AG09309 (cell line): ENCODE measurements around the gene KIT.

Experiments
- DNase-seq: peaks from one replicate; pipeline ENCODE4 v3.0.0-alpha.2; 2010; ENCODE audit warnings: low read depth
- H3K4me3 ChIP-seq: 2 replicates; pipeline ENCODE4 v1.5.1; 2011; ENCODE audit warnings: mild to moderate bottlenecking, low read depth, low read length, moderate library complexity; ENCODE audit not compliant: control insufficient read depth
- CTCF ChIP-seq: IDR thresholded peaks from 2 replicates; pipeline ENCODE4 v1.5.1; 2011; ENCODE audit warnings: mild to moderate bottlenecking, low read depth, low read length, inconsistent platforms; ENCODE audit not compliant: insufficient read depth, control insufficient read depth; ENCODE audit errors: missing control alignments

Gene KIT

DNA sequence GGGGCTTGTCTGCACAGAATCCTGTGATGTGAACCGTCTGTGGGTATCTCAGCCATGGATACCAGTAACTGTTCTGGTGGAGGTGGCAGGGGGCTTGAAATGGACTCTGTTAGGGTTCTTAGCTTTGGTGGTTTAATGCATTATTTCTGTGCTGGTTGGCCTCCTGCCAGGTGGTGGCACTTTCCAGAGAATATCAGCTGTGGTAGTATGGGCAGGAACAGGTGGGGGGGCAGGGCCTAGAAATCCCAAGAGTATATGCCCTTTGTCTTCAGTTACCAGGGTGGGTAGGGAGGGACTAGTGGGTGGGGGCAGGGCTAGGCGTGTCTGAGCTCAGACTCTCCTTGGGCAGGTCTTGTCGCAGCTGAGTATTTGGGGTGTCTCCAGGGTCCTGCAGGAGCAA is 106.7 kb downstream of the KIT start:
- H3K4me3 ChIP-seq: no peak overlapping the region
- DNase-seq: no peak
- no peak for TF ChIP-seq CTCF

GRCh38 chr4:54767376-54767775 is 109.6 kb downstream of the KIT start:
- DNase-seq: no peak
- TF ChIP-seq CTCF: no peak
- H3K4me3 ChIP-seq: no peak overlapping the region

- no peak for TF ChIP-seq CTCF
- H3K4me3 ChIP-seq: no peak overlapping the region
- no peak for DNase-seq
These were observed 115.3 kb downstream of the KIT start for GRCh38 chr4:54773022-54773421.

- no peak for DNase-seq
- no peak for TF ChIP-seq CTCF
- H3K4me3 ChIP-seq: no peak overlapping the region
These were observed 121.3 kb downstream of the KIT start for GRCh38 chr4:54779036-54779435.

GRCh38 chr4:54779476-54780148 is 121.9 kb downstream of the KIT start:
- no peak for TF ChIP-seq CTCF
- no peak overlapping the region for H3K4me3 ChIP-seq
- DNase-seq: no peak

- no peak for TF ChIP-seq CTCF
- no peak for DNase-seq
These were observed 122.4 kb downstream of the KIT start for GRCh38 chr4:54780149-54780495.

GRCh38 chr4:54781756-54782155 is 124.0 kb downstream of the KIT start:
- TF ChIP-seq CTCF: no peak

More at GRCh38 chr4:54780149-54780495, 122.4 kb downstream of the KIT start:
- no peak overlapping the region for H3K4me3 ChIP-seq

More at GRCh38 chr4:54781756-54782155, 124.0 kb downstream of the KIT start:
- DNase-seq: no peak
- no peak overlapping the region for H3K4me3 ChIP-seq
